Activated T-helper 9 cell treated with anti-CD3 and anti-CD28 coated beads, Interleukin-2, amount 50 U/mL, for 16 hours (primary cell): ENCODE measurements around the gene SPCS2.

Experiments
- DNase-seq: peaks from one replicate; pipeline ENCODE4 v3.0.0-alpha.2; 2020; ENCODE audit warnings: low read depth

Gene SPCS2

GRCh38 chr11:74948898-74949752 is at the start of gene SPCS2, which contains the start of gene XRRA1:
TSS of gene SPCS2 (plus strand) at chr11:74949266. CDS start at chr11:74949286, 20 bp downstream.
TSS of gene XRRA1 (minus strand) at chr11:74949091. CDS start at chr11:74940878, 8,213 bp downstream.
- peak; percentile 96 for DNase-seq

GRCh38 chr11:74902342-74902741 is 46.7 kb upstream of the SPCS2 start:
- DNase-seq = no peak

DNA sequence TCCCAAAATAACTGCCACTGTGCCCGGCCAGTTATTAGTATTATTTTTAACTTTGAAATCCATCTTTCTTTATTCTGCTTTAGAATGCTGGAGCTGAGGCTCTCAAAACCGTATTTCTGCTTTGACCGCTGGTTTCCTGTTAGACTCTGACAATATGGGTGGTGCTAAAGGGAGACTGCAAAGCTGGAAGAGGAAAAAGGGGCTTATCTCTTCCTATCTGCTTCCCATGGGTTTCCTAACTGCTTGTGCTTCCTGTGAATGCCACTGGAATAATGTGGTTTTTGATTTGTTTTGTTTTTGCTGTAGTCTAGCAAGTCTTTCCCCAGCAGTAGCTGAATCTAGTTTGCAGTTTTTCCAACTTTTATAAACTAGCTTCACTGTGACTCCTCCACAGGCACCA is 43.7 kb upstream of the SPCS2 start:
- DNase-seq = no peak

DNA sequence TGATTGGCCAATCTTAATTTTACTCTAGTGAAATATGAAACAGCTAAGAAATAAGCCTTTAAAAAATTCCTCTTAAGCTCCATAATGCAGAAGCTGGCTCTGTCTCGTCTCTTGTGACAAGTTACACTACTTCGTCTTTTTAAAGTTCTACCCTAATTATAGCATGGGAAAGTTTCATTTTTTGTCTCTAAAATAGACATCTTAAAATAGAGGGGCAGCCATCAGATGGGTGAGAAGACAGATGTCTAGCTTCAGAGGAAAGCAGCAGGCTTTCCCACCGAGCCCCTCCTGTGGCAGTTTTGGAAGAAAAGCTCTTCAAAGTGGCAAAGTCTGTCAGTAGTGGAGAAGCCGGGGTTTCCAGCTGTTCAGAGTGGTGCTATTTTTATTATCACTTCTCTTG is 39.7 kb upstream of the SPCS2 start:
- no peak for DNase-seq

DNA sequence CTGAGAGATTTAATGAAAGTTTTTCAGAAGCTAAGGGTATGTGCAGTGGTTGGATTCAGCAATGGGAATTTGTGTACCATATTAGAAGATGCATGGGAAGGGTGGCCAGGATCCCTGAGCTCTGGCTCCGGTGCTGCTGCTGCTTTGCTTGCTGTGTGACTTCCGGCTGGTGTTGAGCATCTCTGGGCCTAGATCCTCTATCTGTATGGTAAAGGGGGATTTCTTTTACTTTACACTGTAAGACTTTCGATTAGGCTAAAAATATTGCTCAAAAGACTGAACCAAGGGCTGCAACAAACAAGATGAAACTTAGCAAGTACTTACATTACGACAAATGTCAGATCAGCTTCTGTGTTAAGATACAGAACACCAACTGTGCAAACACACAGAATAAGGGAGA is 39.3 kb upstream of the SPCS2 start:
- DNase-seq = no peak

- DNase-seq = no peak
Measured at GRCh38 chr11:74923125-74923524, 25.9 kb upstream of the SPCS2 start.

DNA sequence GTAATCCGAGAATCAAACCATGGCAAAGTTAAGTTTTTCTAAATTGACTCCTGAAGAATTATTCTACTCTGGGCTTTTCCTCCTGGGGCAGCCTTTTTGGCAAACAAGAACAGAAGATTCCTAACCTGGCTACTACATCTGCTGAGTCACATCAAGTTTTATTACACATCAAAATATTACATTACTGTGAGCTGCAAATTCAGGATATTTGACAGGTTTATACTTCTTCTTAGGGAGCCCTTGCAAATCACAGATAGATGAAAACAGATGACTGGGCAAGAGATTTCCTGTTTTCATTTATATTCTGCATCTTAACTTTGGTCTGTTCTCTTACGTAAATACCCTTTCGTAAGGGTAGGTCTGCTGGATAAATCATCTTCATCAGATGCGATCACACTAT is 23.8 kb upstream of the SPCS2 start:
- no peak for DNase-seq

GRCh38 chr11:74926304-74927030 is 22.6 kb upstream of the SPCS2 start:
- no peak for DNase-seq

GRCh38 chr11:74927496-74927895 is 21.6 kb upstream of the SPCS2 start:
- DNase-seq = no peak

DNA sequence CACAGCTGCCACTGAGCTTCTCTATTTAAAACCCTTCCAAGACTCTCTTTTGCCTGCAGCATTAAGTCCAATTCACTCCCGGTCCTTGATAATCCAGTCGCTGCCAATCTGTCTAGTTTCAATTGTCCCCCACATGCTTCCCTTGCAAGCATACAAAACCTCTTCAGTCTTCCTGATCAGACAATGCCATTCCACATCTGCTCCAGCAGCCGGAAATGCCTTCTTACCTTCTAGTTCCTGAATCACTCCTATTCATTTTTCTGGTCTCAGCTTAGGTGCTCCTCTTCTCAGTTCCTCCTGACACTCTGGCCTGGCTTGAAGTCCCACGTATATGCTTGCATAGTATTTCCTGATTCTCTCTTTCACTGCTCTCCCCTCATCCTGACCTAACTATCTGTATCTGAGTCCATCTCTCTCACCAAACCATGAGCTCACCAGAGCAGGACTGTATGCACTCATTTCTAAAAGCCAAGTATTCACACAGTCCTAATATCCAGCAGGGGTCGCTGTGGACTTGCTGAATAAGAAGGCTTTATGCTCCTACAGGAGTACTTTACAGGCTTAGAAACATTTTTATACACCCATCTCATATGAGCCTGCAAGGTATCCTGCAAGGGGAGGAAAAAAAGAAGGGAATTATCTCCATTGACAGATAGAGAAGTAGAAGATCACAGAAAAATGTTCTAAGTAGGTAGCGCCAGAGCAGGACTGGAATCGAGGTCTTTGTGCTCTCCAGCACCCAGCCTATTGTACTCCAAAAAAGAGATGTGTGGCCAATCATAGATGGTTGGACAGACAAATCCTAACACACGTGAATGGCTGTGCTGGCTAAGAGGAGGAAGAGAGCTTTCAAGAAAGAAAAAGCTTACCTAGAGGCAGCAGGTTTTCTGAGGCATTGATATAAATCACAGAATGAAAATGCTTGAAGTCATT is 19.4 kb upstream of the SPCS2 start:
- peak; percentile 30 for DNase-seq

- DNase-seq = no peak
Measured at GRCh38 chr11:74932169-74932568, 16.9 kb upstream of the SPCS2 start.

DNA sequence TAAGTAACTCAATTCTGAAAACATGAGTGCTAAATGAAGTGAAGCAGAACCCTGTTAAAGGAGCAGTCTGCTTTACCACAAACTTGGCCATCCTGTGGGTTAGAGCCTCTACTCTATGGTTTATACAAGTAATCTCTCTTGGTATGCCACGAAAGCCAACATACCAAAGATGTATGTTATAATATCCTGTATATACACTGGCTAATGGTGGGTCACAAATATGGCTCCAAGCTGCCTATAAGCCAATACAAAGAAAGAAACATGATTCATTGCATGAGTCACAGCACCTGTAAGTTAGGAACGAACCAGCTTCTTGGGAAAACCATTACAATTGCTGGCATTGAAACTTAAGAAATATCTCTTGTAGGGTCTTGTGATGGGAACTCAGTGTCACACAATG is 16.3 kb upstream of the SPCS2 start:
- DNase-seq = no peak

DNA sequence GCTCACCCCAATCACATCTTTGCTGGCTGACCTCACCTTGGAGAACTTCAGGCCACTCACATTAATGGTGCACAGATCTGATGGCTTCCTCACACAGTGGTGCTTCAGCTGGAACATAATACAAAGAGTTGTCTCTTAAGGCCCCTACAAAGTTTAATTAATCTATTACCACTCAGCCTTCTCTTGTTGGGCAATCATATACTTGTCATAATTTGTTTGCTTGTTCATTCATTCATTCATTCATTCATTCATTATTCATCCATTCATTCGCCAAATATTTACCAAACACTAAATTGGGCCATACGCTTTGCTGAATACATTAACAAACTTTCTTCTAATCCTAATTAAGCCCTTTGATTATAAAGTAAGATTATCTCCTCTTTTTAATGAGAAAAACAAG is 15.3 kb upstream of the SPCS2 start:
- DNase-seq = no peak

DNA sequence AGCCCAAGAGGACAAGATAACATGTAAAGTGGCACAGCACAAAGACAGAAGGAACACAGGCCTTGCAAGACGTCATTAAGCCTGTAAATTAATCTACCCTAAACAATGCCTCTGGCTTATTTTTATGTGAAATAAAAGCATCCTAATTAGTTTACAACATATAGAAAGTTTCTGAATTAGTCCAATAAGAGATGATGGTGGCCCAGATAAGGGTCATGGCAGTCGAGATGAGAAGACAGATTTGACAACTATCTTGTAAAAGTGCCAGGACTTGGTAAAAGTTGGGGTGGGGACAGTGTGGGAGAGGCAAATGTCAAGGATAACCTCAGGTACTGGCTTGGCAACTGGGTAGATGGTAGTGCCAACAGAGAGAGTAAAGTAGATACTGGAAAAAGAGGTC is 13.8 kb upstream of the SPCS2 start:
- no peak for DNase-seq

DNA sequence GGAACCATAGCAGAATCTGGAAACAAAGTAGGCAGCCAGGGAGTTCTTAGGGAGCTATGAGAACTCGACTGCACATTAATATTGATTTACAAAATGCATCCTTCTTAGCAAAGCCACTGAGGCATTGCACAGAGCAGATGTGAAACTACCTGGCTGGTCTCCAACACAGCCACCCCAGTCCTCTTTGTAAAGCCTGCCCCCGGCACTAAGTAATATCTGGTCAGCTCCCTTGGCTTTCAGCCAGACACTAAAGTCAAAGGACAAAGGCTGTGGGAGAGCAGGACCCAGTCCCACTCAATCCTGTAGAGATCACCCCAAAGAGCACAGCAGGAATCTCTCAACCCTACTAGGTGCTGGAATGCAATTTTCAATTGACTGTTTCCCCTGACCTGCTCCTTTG is 13.0 kb upstream of the SPCS2 start:
- no peak for DNase-seq

GRCh38 chr11:74936976-74937375 is 12.1 kb upstream of the SPCS2 start:
- no peak for DNase-seq

DNA sequence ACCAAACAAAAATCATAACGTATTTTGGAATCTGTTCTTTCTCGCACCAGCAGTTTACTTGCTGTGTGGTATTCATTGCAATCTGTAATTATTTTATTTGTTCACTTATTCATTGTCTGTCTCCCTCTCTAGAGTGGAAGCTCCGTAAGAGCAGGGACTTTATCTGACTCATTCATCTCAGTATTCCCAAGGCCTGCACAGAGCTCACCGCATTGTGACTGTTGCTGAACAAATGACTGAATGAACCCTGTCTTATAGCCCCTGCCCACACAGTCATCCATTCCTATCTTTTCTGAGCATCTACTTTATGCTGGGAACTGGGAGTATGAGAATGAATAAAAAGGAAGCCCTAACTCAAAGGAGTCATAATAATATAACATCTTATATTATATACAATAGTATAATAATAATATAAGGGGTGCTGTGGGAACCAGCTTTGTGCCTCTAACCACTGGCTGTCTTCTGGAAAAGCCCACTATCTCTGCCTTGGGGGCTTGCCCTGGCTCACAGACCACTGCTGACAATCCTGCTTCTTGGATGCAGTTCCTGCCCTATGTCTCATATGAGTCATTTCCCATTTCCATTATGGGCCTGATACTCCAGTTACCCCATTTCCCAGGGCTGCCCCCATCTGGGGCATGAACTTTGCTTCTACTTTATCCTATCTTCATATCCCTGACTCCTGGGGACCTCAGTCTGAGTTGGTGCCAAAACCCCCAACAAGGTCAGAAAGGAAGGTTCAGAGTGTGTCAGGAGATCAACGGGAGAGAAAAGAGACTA is 11.2 kb upstream of the SPCS2 start:
- DNase-seq = no peak

DNA sequence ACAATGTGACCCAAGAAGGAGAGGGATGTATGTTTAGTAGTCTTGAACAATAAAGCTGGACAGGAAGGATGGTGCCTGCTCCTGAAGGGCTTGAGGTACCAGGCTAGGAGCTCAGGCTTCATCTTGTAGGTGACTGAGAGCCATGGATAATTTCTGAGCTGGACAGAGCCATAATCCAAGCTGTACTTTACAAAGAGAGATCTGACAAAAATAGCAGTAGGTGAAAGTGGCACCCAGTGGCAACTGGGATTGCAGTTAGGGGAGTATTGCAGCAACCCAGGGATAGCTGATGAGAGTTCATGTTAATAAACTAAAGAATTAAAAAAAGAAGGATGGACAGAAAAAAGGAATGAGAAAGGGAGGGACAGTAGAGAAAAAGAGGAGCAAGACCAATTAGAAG is 7.6 kb upstream of the SPCS2 start:
- DNase-seq = no peak

GRCh38 chr11:74942073-74942759 is 6.8 kb upstream of the SPCS2 start:
- DNase-seq = no peak

GRCh38 chr11:74948546-74948897 is 544 bp upstream of the SPCS2 start:
- no peak for DNase-seq

- no peak for DNase-seq
Measured at GRCh38 chr11:74949753-74950137, 679 bp downstream of the SPCS2 start.
